ENCODE measurements around the gene IL1RAP.

The IL1RAP gene

DNA sequence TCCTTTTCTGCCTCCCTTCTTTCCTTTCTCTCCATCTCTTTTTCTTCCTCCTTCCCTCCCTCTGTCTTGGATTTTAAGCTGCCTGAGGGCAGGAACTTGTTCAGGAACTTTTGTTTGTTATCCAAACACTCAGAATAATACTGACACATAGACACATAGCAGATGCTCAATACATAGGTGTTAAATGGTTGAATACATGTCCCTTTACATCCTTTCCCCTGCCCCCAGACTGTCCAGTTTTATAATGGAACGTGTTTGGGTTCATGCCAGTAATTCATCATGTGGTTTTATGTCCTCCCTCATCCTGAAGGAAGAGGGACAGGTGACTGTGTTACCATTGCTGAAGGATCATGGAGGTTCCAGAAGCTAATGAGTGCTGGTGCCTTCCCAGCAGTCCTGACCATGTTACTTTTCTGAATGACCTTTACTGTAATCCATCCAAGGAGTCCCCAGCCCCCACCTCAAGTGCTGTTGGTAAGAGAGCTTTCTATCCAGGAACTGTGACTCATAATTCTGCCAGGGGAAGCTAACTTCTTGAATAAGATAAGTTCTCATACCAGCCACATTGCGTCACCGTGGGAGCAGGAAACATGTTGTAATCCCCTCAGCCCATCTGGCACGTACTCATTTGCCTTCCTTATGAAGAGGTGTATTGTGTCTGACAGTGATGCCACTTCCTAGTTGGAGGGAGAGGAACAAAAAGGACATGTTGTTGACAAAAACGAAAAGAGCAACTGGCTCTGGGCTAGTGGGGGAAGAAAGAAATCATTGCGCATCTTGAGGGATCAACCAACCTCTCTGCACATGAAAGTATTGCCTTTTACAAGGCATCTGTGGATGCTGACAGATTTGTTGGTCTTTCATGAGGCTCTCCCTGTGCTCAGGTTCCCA is 52.4 kb downstream of the IL1RAP start:
- FAIRE-seq (peak; percentile 98), DNase-seq (ENCODE audit: insufficient read length, low spot score) (peak; percentile 84)

DNA sequence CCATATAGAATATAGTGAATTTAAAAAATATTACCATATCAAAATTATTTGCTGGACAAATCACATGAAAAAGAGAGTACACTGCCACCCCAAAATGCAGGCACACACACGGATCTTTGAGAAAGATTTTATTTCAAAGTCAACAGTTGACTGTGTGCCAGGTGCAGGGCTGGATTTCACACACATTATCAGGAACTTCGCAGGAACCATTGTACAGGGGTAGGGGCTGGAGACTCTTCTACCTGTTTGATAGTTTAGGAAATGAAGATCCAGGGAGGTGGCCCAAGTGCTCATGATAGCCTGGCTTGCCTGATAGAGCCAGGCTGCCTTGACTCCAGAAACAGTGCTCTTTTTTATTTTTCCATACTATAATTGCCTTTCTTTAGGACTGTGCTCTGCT is 54.2 kb downstream of the IL1RAP start:
- DNase-seq (ENCODE audit: insufficient read length, low spot score) (no peak), FAIRE-seq (no peak)

DNA sequence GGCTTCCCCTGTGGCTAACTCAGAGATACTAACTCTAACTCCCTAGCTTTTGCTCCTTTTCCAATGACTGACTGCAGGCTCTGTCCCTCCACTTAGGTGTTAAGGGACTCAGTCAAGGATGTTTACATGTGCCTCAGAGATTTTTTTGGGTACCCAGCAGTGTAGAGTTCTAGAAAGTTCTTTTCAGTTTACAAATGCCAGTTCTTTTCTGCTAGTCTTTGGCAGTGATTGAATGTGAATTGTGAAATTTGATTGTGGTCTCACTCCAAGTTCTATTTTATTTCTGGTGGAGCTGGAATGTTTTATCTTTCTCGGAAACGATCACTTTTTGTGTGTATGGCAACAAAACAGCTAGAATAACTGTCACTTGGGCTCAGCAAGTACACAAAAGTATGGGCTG is 60.6 kb downstream of the IL1RAP start:
- no peak for DNase-seq (ENCODE audit: insufficient read length, low spot score)
- FAIRE-seq = no peak

DNA sequence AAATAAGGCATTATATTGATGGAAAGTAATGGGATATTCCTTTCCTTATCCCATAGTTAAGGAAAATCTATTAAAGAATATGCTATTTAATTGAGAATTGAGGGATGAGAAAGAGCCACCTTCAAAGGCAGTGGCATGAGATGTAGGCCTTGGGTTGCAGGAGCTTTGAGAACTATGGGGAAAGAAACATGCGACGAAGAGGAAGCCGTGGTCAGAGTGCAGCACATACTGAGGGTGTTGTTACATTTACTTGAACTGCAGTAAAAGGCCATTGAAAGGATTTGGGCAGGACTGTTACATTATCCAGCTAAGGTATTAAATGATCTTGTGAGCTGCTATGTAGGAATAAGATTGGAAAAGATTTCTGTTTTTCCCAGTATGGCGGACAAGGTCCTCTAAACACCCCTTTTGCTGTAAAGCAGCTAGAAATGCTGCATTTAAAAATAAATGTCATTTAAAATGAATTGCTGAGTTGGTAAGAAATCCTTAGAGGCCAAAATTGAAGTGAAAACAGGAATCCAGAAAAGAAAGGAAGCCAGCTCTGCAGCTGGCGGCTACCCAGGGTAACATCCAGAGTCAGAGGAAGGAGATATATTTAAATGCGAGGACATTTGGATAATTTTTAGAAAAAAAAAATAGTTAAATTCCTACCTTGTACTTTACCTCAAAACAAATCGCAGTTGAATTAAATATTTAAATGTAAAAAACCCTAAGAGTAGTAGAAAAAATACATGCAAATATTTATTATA is 61.7 kb downstream of the IL1RAP start:
- FAIRE-seq = no peak
- DNase-seq (ENCODE audit: insufficient read length, low spot score) = no peak

DNA sequence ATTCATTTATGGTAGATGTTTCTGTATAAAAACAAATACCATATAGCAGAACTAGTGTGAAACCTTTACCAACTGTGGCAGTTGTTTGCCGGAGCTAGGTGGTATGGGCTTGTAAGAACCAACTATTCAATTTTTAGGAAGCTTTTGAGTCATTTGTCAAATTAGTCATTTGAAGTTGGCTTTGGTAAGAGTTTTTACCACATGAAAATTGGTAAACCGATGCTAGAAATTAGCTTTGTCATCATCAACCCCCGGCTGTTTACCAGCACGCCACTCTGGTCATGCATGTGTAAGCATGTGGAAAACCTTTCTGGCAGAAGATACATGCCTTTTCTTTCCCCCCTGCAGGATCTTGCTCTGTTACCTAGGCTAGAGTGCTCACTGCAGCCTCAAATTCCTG is 63.3 kb downstream of the IL1RAP start:
- DNase-seq (ENCODE audit: insufficient read length, low spot score) (no peak), FAIRE-seq (no peak)

DNA sequence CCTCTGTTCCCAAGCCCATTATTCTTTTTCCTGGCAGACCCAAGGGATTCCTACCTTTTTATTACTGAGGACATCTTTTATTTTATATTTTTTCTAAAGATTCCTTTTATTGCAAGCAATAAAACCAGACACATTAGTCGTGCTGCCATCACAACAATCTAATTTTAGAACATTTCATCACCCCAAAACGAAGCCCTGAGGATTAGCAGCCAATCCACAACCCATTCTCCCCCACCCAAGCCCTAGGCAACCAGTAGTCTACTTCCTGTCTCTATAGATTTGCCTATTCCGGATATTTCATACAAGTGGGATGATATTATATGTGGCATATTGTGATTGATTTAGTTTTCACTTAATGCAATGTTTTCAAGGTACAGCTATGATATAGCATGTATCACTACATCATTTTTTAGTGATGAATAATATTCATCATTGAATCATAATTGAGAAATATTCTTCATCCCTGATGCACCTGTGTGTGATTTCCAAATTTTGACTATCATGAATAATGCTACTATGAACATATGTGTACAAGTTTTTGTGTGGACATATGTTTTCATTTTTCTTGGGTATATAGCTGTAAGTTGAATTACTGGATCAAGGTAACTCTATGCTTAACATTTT is 65.7 kb downstream of the IL1RAP start:
- no peak for DNase-seq (ENCODE audit: insufficient read length, low spot score)
- FAIRE-seq = no peak

DNA sequence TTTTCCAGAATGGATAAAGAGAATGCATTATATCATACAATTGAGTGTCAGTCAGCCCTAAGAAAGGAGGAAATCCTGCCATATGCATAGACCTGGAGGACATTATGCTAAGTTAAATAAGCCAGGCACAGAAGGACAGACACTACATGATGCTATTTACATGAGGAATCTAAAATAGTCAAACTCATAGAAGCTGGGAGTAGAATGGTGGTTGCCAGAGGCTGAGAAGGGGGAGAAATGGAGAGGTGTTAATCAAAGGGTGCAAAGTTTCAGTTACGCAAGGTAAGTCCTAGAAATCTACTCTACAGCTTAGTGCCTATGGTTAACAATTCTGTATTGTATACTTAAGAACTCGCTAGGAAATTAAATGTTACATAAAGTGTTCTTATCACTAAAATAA is 66.5 kb downstream of the IL1RAP start:
- no peak for DNase-seq (ENCODE audit: insufficient read length, low spot score)
- no peak for FAIRE-seq

DNA sequence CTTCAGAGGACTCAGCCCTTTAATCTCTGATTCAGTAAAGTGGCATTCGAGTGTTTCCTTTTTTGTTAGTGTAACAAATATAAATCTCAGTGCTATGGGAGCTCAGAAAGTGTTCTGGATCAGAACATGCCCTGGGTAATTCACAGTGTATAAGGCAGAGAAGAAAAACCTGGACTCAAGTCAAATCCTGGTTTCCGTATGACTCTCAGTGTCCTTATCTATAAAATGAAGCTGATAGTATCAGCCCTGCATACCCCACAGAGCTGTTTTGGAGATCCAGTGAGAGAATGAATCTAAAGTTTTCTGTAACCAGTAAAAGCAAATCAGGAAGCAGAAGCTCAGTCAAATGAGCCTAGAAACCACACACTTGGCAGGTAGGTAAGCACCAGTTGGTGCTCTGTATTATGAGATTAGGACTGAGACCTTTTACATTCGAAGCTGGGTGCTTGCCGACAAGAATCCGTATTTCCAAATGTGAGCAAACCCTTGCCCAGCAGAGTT is 67.2 kb downstream of the IL1RAP start:
- no peak for DNase-seq (ENCODE audit: insufficient read length, low spot score)

DNA sequence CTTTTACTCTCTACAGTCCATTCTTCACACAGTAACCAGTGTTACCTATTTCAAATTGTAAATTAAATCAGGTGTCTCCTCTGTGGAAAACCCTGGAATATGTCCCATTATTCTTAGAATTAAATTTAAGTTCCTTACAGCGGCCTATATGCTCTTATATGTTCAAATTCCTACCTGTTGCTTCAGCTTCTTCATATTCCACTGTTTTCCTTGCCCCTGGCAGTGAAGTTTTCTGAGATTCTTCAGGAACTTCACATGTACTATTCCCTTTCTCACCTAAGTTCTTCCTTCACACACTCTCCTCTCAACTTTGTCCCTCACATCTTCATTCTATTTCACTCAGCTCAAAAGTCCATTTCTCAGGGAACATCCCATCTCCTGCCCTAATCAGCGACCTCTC is 68.8 kb downstream of the IL1RAP start:
- FAIRE-seq (no peak), DNase-seq (ENCODE audit: insufficient read length, low spot score) (no peak)

More for the DNA sequence above, 67.2 kb downstream of the IL1RAP start:
- no peak for FAIRE-seq

DNA sequence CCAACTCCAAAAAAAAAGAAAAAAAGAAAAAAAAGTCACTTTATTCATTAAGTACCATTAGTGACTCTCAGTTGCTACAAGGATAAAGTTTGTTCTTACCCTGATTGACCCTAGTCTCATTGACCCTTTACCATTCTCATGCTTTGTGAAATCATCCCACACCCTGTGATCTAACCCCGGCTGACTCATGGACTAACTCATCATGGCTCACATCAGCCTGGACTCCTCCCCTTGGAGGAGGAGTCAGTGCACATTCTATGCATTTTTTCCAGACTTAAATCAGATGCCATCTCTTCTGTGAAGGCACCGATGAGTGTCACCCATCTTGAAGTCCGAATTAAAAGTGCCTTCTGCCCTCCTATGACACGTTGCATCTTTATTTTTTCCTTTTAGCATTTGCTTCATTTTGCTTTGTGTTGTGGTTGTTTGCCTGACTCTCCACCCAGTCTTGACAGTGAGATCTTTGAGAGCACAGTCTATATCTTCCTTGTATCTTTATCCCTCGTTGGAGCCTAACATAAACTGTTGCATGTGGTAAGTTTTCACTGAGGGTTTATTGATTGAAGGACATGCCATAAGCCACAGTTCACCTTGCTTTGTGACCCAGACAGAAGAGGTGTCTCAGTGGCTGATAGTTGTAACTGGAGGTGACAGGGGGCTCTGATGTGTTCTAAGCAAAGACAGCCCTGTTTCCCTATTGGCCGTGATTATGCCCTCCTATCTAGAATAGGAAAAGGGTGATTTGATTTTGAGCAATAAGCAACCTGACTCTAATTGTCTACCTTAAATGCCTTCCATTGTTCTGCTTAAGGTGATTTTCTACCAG is 72.1 kb downstream of the IL1RAP start:
- FAIRE-seq (peak; percentile 94), DNase-seq (ENCODE audit: insufficient read length, low spot score) (peak; percentile 84)

DNA sequence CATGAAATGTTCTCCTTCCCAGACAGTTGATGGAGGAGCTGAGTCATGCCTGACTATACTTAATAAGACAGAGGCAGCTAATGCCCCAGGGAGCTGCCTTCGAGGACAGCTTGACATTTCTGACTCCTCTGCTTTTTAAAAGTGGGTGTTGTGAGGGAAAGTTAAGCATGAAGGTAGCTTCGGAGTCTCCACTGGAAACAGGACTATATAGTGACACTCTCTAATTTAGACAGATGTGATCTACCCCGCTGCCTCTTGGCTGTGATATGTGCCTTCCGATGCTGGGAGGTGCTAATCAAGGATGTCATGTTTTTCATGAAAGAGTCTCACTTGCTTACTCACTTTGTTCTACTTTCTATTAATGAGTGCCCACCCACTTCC is 72.7 kb downstream of the IL1RAP start:
- FAIRE-seq = no peak
- peak; percentile 34 for DNase-seq (ENCODE audit: insufficient read length, low spot score)

DNA sequence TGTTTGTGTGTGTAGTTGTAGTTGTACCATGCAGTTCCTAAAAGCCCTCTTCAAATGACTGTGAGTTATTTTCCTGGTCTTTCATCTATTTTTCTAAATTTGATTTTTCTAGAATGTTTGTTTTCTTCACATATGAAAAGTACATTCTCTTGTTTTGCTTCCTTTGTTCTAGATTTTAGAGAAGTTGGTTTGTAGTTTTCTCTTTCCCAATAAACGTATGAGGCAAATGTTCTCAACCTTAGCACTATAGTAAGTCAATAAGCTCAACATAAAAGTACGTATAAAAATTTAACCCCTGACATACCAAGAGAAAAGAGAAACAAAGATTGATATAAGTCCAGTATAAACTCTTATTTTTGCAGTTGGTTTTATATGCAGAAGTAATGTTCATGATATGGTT is 74.7 kb downstream of the IL1RAP start:
- DNase-seq (ENCODE audit: insufficient read length, low spot score) (no peak), FAIRE-seq (no peak)

DNA sequence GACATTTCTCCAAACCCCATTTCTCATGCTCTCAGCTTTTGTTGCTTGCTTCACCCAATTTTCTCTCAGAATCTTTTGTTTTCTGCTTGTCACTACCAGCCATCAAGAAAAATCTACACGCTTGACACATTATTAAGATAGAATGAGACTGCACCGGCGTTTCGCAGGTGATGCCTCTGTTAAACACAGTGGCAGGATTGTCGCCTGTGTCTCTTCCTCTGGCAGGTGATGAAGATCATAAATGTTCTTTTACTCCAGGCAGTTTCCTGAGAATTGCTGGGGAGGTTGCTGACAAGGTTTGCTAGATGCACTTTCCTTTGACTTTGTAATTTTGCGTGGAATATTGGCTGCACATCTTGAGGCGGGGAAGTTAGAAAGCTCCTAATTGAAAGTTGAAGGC is 75.4 kb downstream of the IL1RAP start:
- DNase-seq (ENCODE audit: insufficient read length, low spot score) = no peak
- no peak for FAIRE-seq

DNA sequence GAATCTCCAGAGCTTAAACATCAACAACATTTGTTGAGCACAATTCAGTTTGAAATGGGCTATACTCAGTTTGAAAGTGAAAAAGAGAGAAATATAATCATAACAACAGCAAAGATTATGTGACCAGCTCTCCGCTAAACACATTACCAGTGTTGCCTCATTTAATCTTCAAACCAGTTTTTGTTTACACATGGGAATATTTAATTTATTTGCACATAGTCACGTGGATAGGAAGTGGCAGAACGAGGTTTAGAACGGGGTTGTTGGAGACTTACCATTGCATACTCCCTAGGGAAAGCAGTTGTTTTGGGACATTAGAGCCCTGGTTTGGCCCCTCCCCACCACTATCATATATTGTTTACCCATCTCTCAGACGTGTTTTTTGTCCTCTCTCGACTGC is 77.2 kb downstream of the IL1RAP start:
- DNase-seq (ENCODE audit: insufficient read length, low spot score) = no peak

DNA sequence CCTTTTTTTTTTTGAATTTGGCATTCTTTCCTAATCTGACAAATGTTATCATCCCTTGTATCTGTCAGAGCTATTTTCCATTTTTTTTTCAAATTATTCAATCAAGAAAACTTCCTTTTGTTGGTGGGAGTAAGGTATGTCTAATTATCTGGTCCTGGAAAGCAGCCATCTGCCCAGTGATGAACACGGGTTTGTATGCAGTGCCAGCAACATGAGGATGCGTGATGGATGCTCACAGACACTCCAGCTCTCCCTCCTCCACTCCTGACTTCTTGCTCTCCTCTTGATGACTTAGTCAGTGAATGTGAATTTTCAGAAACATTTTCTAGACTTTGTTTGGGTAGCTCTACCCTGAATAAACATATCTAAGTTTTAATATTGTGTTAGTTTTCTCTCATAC is 79.2 kb downstream of the IL1RAP start:
- FAIRE-seq (no peak), DNase-seq (ENCODE audit: insufficient read length, low spot score) (no peak)

More for the DNA sequence above, 77.2 kb downstream of the IL1RAP start:
- no peak for FAIRE-seq

DNA sequence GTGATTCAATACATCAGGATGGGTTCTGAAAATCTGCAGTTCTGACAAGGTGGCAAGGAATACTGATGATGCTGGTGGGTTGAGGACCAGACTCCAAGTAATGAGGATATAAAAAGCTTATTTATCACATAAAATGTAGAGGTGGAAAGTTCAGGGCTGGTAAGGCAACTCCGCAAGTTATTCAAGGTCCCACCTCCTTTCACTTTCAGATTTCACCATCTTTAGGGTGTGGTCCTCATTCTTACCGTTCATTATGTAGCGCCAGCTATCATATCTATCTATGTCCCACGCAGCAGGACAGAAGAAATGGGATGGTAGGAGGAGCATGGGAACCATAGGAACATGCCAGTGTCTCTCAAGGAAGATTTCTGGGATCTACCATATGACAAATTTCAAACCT is 80.3 kb downstream of the IL1RAP start:
- DNase-seq (ENCODE audit: insufficient read length, low spot score) (no peak), FAIRE-seq (no peak)

DNA sequence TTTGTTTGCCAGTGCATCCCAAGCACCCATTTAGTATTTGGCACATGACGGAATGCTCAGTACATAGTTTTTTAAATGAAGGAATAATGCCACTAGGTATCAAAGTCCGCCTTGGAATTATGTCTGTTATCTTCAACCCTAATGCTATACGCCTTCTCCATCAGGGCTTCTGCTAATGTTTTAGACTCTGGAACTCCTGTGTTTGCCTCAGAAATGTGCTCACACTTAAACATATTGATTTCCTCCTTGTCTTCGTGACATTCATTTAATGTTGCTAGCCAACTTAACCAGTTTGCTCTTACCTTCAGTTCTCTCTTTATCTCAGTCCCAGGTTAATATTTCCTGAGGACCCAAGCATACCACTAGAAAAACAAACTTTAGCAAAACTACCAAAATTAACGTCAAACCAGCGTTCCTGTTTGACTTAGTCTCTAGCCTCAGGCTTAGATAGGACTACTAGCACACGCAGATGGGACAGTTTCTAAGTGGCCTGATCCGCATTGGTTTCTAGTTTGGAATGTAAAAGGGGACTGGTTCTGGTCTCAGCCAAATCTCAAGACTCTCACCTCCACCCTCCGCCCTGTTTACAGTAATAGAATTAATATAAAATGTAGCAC is 81.4 kb downstream of the IL1RAP start:
- FAIRE-seq (no peak), DNase-seq (ENCODE audit: insufficient read length, low spot score) (no peak)

DNA sequence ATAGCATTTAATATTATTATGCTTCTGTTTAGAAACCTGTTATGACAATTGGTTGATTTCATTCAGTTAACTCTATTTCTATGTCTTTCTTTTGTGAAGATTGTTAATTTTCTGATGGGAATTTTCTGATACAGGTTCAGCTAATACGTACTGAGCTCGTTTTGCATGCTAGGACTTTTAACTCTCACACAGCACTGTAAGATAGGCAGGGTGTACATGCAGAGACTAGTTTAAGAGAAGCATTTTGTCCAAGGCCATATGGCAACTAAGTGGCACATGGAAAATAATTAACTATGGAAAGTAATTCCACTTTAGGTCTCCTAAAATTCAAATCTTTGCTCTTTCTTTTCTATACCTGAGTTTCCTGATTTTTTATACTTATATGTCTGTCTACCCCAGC is 81.9 kb downstream of the IL1RAP start:
- DNase-seq (ENCODE audit: insufficient read length, low spot score) (no peak), FAIRE-seq (no peak)

DNA sequence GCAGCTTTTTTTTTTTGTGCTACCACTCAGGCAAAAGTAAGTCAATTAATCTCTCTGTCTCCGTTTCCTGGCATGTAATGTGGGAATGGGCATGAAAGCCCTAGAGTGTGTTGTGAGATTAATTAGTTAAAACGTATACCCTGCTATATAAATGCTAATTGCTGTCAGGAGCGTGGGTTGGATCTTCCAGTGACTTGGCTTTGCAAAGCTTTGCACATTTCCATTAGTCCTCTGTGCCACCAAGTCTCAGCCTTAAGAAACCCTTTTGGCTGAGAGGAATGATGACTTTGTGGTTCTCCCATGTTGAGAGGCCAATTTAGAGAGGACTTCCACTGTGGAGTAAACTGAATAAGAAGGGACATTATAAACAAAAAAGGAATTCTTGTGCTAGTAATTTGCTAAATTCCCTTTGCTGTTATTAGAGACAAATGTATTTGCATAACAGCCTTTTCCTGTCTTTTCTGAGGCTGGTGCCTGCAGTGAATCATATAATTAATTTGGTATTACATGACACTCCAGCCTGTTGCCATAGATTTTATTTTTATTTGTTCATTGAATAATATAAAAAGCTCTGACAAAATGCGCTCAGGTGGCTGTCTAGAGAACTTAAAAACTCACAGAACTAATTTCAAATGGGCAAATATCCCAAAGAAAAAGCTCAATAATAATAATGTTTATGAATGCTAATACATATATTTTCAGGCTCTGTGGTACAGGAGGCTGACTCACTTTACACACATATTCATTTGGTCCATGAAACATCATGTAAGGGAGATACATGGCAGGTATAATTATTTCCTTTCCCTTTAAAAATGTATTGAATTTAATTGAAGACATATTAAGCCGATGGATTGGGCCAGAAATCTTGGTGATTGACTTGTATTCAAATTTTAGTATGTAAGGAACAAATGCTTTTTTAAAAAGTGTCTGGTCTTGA is 82.7 kb downstream of the IL1RAP start:
- FAIRE-seq (no peak), DNase-seq (ENCODE audit: insufficient read length, low spot score) (no peak)
